Measurements from ENCODE around the gene STEAP1B. TPM values are rescaled to one million over a fixed set of nuclear protein-coding genes. Genes with fewer than 3 reads are reported as not detected.
"Not testable (repeated sequence)": the region's sequence is repeated elsewhere in the genome, so short reads cannot be mapped to it uniquely, and the experiment has no call there.

STEAP1B gene
- total RNA-seq, 2 experiments from 2014 or later = 0.17 to 0.19 TPM

DNA sequence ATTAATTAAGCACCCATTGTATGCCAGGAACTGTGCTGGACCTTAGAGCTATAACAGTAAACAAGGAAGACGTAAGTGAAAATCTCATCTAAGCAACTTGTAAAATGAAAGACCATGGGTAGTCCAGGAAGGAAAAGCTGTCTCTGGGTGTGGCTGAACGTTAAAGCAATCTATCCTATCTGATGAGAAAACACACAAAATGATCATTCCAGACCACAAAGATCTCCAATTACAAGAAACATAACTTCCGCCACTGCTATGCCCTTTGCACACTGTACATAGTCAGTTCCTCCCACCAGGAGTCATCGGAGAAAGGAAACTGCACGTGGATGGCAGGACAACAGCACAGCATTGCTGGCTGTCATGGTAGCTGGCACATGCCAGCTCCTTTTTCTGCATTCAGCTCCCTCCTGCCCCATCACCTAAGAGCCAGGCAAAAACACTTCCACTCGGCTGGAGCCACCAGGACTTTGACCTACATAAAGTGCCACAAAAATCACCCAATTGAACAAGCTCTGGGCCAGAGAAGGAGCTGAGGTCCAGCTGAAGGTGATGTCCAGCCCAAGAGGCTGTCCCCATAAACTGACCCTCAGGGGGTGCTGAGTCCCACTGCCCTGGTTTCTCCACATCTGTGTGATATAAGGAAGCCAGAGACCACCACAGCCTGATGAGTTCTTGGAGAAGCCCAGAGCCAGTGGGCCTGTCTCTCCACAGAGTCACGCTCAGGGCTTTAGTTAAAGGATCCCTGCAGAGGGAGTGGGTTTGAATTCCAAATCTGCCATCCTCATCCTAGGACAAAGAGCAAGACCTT is 56.4 kb downstream of the STEAP1B start:
- Mint-ChIP-seq H3K27me3 (peaks cover 4% of the 10 kb centered on the region), H3K27ac (no peak overlapping the region), H3K4me1 (peaks cover 14% of the 10 kb centered on the region), H3K36me3 (ENCODE audit: low read depth) (no peaks in the 10 kb centered on the region), H3K9me3 (no peaks in the 10 kb centered on the region), H3K4me3 (no peak overlapping the region)
- no peak for DNase-seq
- ChIA-PET CTCF (interaction anchor here (1.0 kb wide), 1 partner anchor 332 kb away, joined by 3 read pairs; no protein-coding TSS in a partner anchor), POLR2A (no interaction called here)

- CTCF ChIA-PET = no interaction called here
These were observed 57.1 kb downstream of the STEAP1B start for GRCh38 chr7:22442882-22443369.

GRCh38 chr7:22442187-22442881 is 57.7 kb downstream of the STEAP1B start:
- H3K4me3 Mint-ChIP-seq = no peak overlapping the region
- no peak overlapping the region for H3K27ac Mint-ChIP-seq
- H3K9me3 Mint-ChIP-seq = no peaks in the 10 kb centered on the region
- no peak for DNase-seq
- H3K36me3 Mint-ChIP-seq (ENCODE audit: low read depth) = no peaks in the 10 kb centered on the region
- ChIA-PET CTCF (interaction anchor here (0.6 kb wide), 1 partner anchor 225 kb away, joined by 5 read pairs; no protein-coding TSS in a partner anchor), POLR2A (no interaction called here)
- peaks cover 14% of the 10 kb centered on the region for H3K27me3 Mint-ChIP-seq
- H3K4me1 Mint-ChIP-seq = peaks cover 9% of the 10 kb centered on the region

More at GRCh38 chr7:22442882-22443369, 57.1 kb downstream of the STEAP1B start:
- Mint-ChIP-seq H3K27ac (no peak overlapping the region), H3K27me3 (peaks cover 10% of the 10 kb centered on the region), H3K4me1 (peaks cover 12% of the 10 kb centered on the region), H3K4me3 (no peak overlapping the region), H3K36me3 (ENCODE audit: low read depth) (no peaks in the 10 kb centered on the region), H3K9me3 (no peaks in the 10 kb centered on the region)
- POLR2A ChIA-PET = no interaction called here
- DNase-seq = no peak

GRCh38 chr7:22441157-22441556 is 58.8 kb downstream of the STEAP1B start:
- CTCF ChIA-PET = no interaction called here
- Mint-ChIP-seq H3K27me3 (peaks cover 18% of the 10 kb centered on the region), H3K27ac (no peak overlapping the region), H3K4me1 (peaks cover 9% of the 10 kb centered on the region), H3K36me3 (ENCODE audit: low read depth) (no peaks in the 10 kb centered on the region), H3K4me3 (no peak overlapping the region), H3K9me3 (no peaks in the 10 kb centered on the region)
- no peak for DNase-seq
- POLR2A ChIA-PET = no interaction called here

DNA sequence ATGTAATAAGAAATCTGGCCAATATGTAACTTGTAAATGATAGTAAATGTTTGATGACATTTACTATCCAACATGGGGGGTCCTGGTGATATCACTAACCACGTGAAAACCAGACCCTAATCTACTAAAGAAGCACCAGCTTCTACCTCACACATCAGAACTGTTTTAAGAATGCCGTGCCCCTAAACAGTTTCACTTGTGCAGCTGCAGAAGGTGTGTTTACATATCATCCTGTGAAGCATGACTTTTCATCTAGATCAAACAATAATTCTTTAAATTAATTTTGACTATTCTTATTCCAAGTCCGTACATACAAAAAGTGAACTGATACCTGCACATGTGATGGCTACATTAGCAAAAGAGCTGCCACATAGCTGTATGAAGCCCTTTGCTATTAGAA is 61.0 kb downstream of the STEAP1B start:
- Mint-ChIP-seq H3K27ac (no peak overlapping the region), H3K4me3 (no peak overlapping the region), H3K9me3 (no peaks in the 10 kb centered on the region), H3K36me3 (ENCODE audit: low read depth) (no peaks in the 10 kb centered on the region), H3K4me1 (peaks cover 3% of the 10 kb centered on the region), H3K27me3 (peaks cover 18% of the 10 kb centered on the region)
- no peak for DNase-seq
- ChIA-PET CTCF (no interaction called here), POLR2A (no interaction called here)

- H3K27ac Mint-ChIP-seq; CTCF ChIA-PET; H3K4me3 Mint-ChIP-seq; H3K9me3 Mint-ChIP-seq; DNase-seq; H3K4me1 Mint-ChIP-seq; H3K36me3 Mint-ChIP-seq (ENCODE audit: low read depth): not testable (repeated sequence)
- POLR2A ChIA-PET = interaction anchor here (0.6 kb wide), 1 partner anchor 313 kb away, joined by 3 read pairs; no protein-coding TSS in a partner anchor
- H3K27me3 Mint-ChIP-seq = peaks cover 20% of the 10 kb centered on the region
These were observed 63.4 kb downstream of the STEAP1B start for GRCh38 chr7:22436552-22436951.

DNA sequence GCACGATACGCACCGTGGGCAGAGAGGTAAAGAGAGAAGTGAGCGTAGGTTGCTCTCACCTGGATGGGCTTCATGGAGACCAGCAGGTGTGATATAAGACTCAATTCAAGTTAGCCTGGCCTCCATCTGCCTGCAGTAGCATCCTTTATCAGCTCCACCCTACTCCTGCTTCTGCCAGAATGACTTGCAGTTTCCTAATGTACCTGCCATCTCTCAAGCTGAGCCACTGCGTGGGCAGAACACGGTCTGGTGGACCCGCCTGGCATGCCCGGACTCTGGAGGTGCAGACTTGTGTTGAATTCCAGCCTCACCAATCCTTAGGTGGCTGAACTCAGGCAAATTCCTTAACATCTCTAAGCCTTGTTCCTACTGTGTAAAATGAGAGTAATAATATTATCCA is 64.3 kb downstream of the STEAP1B start:
- CTCF ChIA-PET = no interaction called here
- Mint-ChIP-seq H3K4me3 (no peak overlapping the region), H3K4me1 (peaks cover 3% of the 10 kb centered on the region), H3K36me3 (ENCODE audit: low read depth) (no peaks in the 10 kb centered on the region), H3K9me3 (no peaks in the 10 kb centered on the region), H3K27ac (no peak overlapping the region), H3K27me3 (peaks cover 19% of the 10 kb centered on the region)
- POLR2A ChIA-PET = no interaction called here
- DNase-seq = no peak

DNA sequence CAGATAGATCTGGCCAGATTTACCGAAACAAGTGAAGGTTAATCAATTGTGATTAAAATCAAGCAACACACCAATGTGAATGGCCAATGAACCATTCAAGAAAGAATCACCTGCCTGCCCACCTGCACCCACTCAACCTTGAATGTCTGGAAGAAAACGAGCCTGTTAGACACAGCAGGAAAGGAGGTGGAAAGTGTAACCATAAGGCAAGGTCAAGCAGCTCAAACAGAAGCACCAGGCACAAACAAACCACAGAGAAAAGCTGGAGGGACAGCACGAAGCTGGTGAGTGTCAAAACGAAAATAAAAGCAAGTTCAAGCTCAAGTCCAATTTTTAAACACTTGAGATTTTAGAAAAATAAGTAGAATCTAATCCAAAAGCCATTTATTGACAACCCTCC is 64.9 kb downstream of the STEAP1B start:
- Mint-ChIP-seq H3K27ac (no peak overlapping the region), H3K4me1 (peaks cover 3% of the 10 kb centered on the region), H3K4me3 (no peak overlapping the region), H3K27me3 (peaks cover 19% of the 10 kb centered on the region), H3K9me3 (no peaks in the 10 kb centered on the region), H3K36me3 (ENCODE audit: low read depth) (no peaks in the 10 kb centered on the region)
- CTCF ChIA-PET = no interaction called here
- DNase-seq = no peak
- POLR2A ChIA-PET = no interaction called here

DNA sequence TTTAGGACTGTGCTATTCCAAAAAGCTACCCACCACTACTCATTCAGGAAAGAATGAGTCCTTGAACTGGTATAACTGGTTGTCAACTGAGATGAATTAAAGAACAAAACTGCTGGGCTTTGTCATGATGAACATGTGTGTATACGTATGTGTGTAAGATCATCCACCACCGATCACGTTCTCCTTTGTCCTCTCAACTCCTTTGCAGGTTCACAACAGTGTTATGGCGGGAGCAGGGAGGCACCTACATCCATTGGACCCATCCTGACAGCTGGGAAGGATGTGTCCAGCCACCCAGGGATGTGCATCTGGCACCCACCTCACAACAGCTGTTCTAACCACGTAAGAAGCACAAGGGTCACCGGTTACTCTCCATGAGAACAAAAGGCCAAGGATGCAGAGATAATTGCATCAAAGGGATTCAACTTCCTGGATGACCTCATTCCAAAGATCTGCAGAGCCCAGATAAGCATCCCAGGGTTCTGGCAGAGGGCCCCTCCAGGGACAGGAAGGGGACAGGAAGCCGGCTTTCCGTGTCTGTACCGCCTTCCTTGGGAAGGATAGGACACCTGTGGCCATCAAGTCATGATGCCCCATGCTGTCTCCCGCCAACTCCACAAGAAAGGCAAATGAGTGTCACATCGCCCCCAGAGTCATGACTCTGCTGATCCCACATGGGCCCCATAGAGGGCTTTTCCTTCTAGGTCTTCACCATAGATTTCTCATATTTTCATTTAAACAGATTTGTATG is 66.1 kb downstream of the STEAP1B start:
- DNase-seq = no peak
- H3K9me3 Mint-ChIP-seq = no peaks in the 10 kb centered on the region
- CTCF ChIA-PET = no interaction called here
- POLR2A ChIA-PET = no interaction called here
- peaks cover 3% of the 10 kb centered on the region for H3K4me1 Mint-ChIP-seq
- H3K27ac Mint-ChIP-seq = no peak overlapping the region
- H3K4me3 Mint-ChIP-seq = no peak overlapping the region
- no peaks in the 10 kb centered on the region for H3K36me3 Mint-ChIP-seq (ENCODE audit: low read depth)
- H3K27me3 Mint-ChIP-seq = peaks cover 16% of the 10 kb centered on the region

GRCh38 chr7:22433165-22433700 is 66.8 kb downstream of the STEAP1B start:
- CTCF ChIA-PET; H3K9me3 Mint-ChIP-seq; H3K36me3 Mint-ChIP-seq (ENCODE audit: low read depth); H3K27ac Mint-ChIP-seq; DNase-seq; H3K4me3 Mint-ChIP-seq; POLR2A ChIA-PET; H3K4me1 Mint-ChIP-seq: not testable (repeated sequence)
- H3K27me3 Mint-ChIP-seq = peaks cover 13% of the 10 kb centered on the region

GRCh38 chr7:22432203-22432718 is 67.7 kb downstream of the STEAP1B start:
- peaks cover 6% of the 10 kb centered on the region for H3K27me3 Mint-ChIP-seq
- DNase-seq = no peak
- POLR2A ChIA-PET = no interaction called here
- no peak overlapping the region for H3K27ac Mint-ChIP-seq
- H3K36me3 Mint-ChIP-seq (ENCODE audit: low read depth) = no peaks in the 10 kb centered on the region
- no peak overlapping the region for H3K4me3 Mint-ChIP-seq
- no peaks in the 10 kb centered on the region for H3K9me3 Mint-ChIP-seq
- H3K4me1 Mint-ChIP-seq = peaks cover 3% of the 10 kb centered on the region
- CTCF ChIA-PET = interaction anchor here (1.8 kb wide), 1 partner anchor 11 kb away, joined by 3 read pairs; no protein-coding TSS in a partner anchor

DNA sequence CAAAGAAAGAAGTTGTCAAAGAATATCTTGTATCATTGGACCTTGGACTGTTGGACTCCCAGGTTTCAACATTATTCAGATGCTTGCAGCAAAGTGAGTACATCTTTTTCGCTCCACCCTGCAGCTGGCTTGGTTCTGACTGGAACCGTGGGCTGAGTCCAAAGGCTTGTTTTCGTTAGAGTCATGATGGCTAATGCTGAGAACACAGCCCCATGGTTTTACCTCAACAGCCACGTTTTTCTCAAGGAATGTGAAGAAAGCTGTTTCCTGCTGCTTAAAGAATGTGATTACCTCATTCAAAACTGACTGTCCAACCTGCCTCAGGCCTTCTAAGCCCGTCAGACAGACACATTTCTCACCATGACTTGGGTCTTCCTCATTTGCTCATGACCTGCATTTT is 69.5 kb downstream of the STEAP1B start:
- Mint-ChIP-seq H3K27me3 (peaks cover 2% of the 10 kb centered on the region), H3K4me1 (peaks cover 3% of the 10 kb centered on the region), H3K27ac (no peak overlapping the region), H3K36me3 (ENCODE audit: low read depth) (no peaks in the 10 kb centered on the region), H3K9me3 (no peaks in the 10 kb centered on the region), H3K4me3 (no peak overlapping the region)
- CTCF ChIA-PET = no interaction called here
- no peak for DNase-seq
- POLR2A ChIA-PET = no interaction called here

All from activated CD4-positive, alpha-beta T cell treated with anti-CD3 and anti-CD28 coated beads, Interleukin-2, amount 10 ng/mL, durations not matched to agents 7 days and 5 days (primary cell).